ENCODE results near the gene C10orf90.

The C10orf90 gene

DNA sequence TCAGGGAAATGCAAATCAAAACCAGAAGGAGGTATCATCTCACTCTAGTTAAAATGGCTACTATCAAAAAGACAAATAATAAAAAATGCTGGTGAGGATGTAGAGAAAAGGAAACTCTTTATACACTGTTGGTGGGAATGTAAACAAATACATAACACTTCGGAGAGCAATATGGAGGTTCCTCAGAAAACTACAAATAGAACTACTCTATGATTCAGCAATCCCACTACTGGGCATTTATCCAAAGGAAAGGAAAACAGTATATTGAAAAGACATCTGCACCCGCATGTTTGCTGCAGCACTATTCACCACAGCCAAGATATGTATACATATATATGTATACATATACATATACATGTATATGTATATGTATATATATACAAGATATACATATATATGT is 94.2 kb downstream of the C10orf90 start:
- CTCF ChIA-PET = no interaction called here
- TF ChIP-seq SUZ12 (IDR thresholded peaks at IDR 0.05) = no peak
- TF ChIP-seq ARNT (IDR thresholded peaks at IDR 0.05) = no peak
- TF ChIP-seq L3MBTL2 (conservative IDR thresholded peaks at IDR 0.05) = no peak
- no peak for TF ChIP-seq CTBP1 (IDR thresholded peaks at IDR 0.05; ENCODE audit: borderline replicate concordance)
- no peak for TF ChIP-seq LEF1 (IDR thresholded peaks at IDR 0.05; ENCODE audit: borderline replicate concordance)
- TF ChIP-seq HDGF (IDR thresholded peaks at IDR 0.05; ENCODE audit: borderline replicate concordance) = no peak
- no peak for TF ChIP-seq SP1 (IDR thresholded peaks at IDR 0.05)
- no peak for TF ChIP-seq TARDBP (IDR thresholded peaks at IDR 0.05)
- no peak for TF ChIP-seq ZNF384 (IDR thresholded peaks at IDR 0.05)
- TF ChIP-seq BHLHE40 (IDR thresholded peaks at IDR 0.05; ENCODE audit: borderline replicate concordance) = no peak
- TF ChIP-seq ELF4 (IDR thresholded peaks at IDR 0.05) = no peak
- TF ChIP-seq FOXA1 (IDR thresholded peaks at IDR 0.05) = no peak
- TF ChIP-seq FOXK2 (IDR thresholded peaks at IDR 0.05) = no peak
- TF ChIP-seq FOXM1 (IDR thresholded peaks at IDR 0.05; ENCODE audit: borderline replicate concordance) = no peak
- TF ChIP-seq, protein P1, sequence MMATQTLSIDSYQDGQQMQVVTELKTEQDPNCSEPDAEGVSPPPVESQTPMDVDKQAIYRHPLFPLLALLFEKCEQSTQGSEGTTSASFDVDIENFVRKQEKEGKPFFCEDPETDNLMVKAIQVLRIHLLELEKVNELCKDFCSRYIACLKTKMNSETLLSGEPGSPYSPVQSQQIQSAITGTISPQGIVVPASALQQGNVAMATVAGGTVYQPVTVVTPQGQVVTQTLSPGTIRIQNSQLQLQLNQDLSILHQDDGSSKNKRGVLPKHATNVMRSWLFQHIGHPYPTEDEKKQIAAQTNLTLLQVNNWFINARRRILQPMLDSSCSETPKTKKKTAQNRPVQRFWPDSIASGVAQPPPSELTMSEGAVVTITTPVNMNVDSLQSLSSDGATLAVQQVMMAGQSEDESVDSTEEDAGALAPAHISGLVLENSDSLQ (IDR thresholded peaks at IDR 0.05) = no peak
- no peak for TF ChIP-seq NFRKB (IDR thresholded peaks at IDR 0.05)
- POLR2A ChIA-PET = no interaction called here
- no peak for DNase-seq (ENCODE audit: extremely low spot score)

DNA sequence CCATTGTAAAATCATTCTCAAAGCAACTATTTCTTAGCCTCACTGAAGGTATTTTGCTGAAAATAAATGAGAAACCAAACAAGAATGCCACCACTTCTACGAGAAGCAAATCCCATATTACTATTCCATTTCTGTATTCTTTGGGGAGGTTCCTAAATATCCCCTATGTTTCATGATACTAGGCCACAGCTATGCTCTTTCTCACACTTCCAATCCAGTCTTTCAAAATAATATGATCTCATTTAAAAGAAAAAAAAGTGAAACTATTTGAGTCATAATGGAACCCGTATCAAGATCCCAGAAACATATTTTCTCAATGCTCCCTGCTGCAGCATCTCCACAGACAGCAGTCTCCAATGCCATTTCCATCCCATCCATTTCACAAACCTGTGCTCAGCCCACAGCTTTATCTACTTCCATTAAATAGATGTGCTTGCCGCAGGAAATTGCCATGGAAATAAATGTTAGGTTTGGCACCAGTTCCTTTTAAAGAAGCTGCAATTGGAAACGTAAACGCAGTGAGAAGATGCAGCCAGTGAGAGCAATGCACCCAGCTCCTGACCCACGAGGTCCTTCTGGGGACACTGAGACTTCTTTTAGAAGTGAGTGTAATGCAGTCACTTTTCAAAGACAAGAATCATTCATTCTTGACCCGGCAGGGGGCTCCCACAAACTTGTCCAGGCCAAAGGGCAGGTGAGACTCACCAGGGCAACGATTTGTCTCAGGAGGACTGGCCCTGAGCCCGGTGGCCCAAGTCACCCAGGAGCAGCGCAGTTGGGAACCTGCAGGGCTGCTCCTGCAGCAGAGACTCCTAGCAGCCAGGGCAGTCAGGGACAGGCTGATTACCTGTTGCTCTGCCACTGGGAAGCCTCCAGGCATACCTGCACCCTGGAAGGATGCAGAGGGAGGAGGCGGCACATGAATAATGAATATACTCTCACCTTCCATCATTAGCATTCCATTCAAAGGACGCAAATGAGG is 99.6 kb downstream of the C10orf90 start:
- ChIA-PET POLR2A (no interaction called here), CTCF (interaction anchor here (0.6 kb wide), 1 partner anchor 11 kb away, joined by 3 read pairs; no protein-coding TSS in a partner anchor)
- no peak for TF ChIP-seq TARDBP (IDR thresholded peaks at IDR 0.05)
- TF ChIP-seq ZNF384 (IDR thresholded peaks at IDR 0.05) = no peak
- TF ChIP-seq SP1 (IDR thresholded peaks at IDR 0.05) = no peak
- DNase-seq (ENCODE audit: extremely low spot score) = no peak

DNA sequence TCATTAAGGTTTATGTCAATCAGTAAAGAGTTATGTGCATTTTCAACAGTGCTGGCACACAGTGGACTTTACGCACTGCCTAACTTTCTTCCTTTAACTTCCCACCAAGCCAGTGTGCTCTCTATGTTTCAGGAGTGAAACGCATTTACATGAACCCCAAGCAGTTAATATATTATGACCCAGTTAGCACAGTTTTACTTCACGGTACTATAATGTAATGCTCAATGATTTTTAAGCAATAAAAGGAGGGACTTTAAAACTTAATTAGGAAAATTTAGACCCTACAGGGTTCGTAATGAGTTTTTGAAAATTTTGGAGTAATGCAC is 100.3 kb downstream of the C10orf90 start:
- CTCF ChIA-PET = interaction anchor here (0.6 to 0.7 kb wide), 3 partner anchors 11 to 608 kb away, joined by 3 read pairs; no protein-coding TSS in a partner anchor
- TF ChIP-seq FOXK2 (IDR thresholded peaks at IDR 0.05) (no peak), ARNT (IDR thresholded peaks at IDR 0.05) (no peak), FOXM1 (IDR thresholded peaks at IDR 0.05; ENCODE audit: borderline replicate concordance) (no peak), SP1 (IDR thresholded peaks at IDR 0.05) (no peak), ELF4 (IDR thresholded peaks at IDR 0.05) (no peak), TARDBP (IDR thresholded peaks at IDR 0.05) (no peak)
- TF ChIP-seq, protein P1 (IDR thresholded peaks at IDR 0.05) = peak; percentile 61; the same call in 1 of the 2 replicates
- POLR2A ChIA-PET = no interaction called here
- DNase-seq (ENCODE audit: extremely low spot score) = no peak

DNA sequence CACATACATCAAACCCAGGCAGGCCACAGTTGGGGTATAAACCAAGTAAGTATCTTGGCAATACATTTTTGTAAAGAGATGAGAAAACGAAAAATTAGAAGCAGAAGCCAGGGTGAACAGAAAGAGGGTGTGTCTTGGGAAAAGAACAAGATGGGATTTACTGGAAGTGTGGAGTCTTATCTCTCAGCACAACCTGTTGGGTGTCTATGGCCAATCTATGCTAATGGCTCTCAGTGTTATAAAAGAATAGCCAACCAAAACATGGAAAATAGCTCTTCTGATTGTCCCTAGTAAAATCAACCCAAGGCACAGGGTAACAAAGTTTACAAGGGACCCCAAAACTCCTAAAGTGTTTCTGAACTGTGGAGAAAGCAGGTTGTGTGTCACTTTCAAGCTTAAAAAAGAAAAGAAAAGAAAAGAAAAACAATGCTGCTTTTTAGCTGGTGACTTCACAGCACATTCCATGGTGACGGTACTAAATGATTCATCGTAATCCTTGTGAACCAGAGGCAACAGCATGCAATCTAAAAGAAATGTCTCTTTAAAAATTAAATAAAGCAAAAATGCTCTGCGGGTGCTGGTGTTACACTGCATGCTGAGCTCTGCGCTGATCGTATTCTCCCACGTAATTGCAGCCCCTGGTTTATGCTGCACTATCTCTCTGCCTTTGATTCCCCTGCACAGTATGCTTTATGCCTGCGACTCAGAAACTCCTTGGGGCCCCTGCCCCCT is 100.8 kb downstream of the C10orf90 start:
- no peak for DNase-seq (ENCODE audit: extremely low spot score)
- TF ChIP-seq BHLHE40 (IDR thresholded peaks at IDR 0.05; ENCODE audit: borderline replicate concordance) (no peak), CTBP1 (IDR thresholded peaks at IDR 0.05; ENCODE audit: borderline replicate concordance) (no peak), ZNF384 (IDR thresholded peaks at IDR 0.05) (no peak), HDGF (IDR thresholded peaks at IDR 0.05; ENCODE audit: borderline replicate concordance) (no peak), FOXA1 (IDR thresholded peaks at IDR 0.05) (no peak), LEF1 (IDR thresholded peaks at IDR 0.05; ENCODE audit: borderline replicate concordance) (no peak)
- ChIA-PET POLR2A (no interaction called here), CTCF (interaction anchor here (0.6 to 0.7 kb wide), 3 partner anchors 32 to 671 kb away, joined by 3 read pairs; no protein-coding TSS in a partner anchor)

DNA sequence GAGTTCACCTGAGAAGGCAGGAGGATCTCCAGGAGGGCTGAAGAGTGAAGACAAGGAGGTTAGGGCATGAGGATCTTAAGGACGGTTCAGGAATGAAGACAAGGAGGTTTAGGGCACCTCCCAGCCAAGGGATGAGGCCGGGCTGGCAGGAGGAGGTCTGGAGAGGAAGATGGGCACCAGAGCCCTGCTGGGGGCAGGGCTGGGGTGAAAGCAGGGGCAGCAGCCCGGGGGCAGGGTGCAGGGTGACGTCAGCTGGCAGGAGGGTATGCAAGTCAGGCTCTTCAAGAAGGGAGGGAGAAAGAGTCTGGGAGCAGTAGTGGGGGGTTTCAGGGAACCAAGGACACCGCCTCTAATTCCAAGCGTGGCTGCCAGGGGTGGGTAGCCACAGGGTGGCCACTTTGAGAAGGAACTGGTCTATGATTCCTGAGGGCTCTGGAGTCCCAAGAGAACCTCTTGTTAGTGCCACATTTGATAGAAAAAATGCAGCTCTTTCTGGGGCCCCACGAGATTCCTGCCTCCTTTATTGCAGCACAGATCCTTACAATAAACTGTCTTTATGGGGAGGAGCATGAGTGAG is 101.6 kb downstream of the C10orf90 start:
- ChIA-PET CTCF (no interaction called here), POLR2A (no interaction called here)
- no peak for DNase-seq (ENCODE audit: extremely low spot score)
- TF ChIP-seq L3MBTL2 (conservative IDR thresholded peaks at IDR 0.05) = no peak
- TF ChIP-seq BHLHE40 (IDR thresholded peaks at IDR 0.05; ENCODE audit: borderline replicate concordance) = no peak
- TF ChIP-seq FOXM1 (IDR thresholded peaks at IDR 0.05; ENCODE audit: borderline replicate concordance) = no peak
- no peak for TF ChIP-seq NFRKB (IDR thresholded peaks at IDR 0.05)
- no peak for TF ChIP-seq ZNF384 (IDR thresholded peaks at IDR 0.05)
- TF ChIP-seq SP1 (IDR thresholded peaks at IDR 0.05) = no peak
- TF ChIP-seq TARDBP (IDR thresholded peaks at IDR 0.05) = no peak
- TF ChIP-seq ARNT (IDR thresholded peaks at IDR 0.05) = no peak
- no peak for TF ChIP-seq HDGF (IDR thresholded peaks at IDR 0.05; ENCODE audit: borderline replicate concordance)
- TF ChIP-seq FOXK2 (IDR thresholded peaks at IDR 0.05) = no peak
- TF ChIP-seq, protein P1 (IDR thresholded peaks at IDR 0.05) = no peak
- no peak for TF ChIP-seq FOXA1 (IDR thresholded peaks at IDR 0.05)
- no peak for TF ChIP-seq SUZ12 (IDR thresholded peaks at IDR 0.05)
- TF ChIP-seq LEF1 (IDR thresholded peaks at IDR 0.05; ENCODE audit: borderline replicate concordance) = no peak
- TF ChIP-seq ELF4 (IDR thresholded peaks at IDR 0.05) = no peak
- TF ChIP-seq CTBP1 (IDR thresholded peaks at IDR 0.05; ENCODE audit: borderline replicate concordance) = no peak

Measured in HEK293T (cell line).